Ovary (tissue), 9 donors: ENCODE measurements around the gene DOK1. TPM values are rescaled to one million over a fixed set of nuclear protein-coding genes. Genes with fewer than 3 reads are reported as not detected.

Source experiments
- DNase-seq, 5 donors: peaks; one replicate each; pipeline ENCODE4 v3.0.0-alpha.2; 2019 to 2020
- H3K27ac ChIP-seq, 2 donors: fragments of 200-600 bp; one replicate each; pipeline versions ENCODE4 v1.5.1 to v1.8.0; 2019 to 2022
- H3K27me3 ChIP-seq: fragments of 200-600 bp; one replicate; pipeline ENCODE4 v1.8.0; 2022
- H3K36me3 ChIP-seq: fragments of 200-600 bp; sonication (generic); one replicate; pipeline ENCODE4 v1.5.1; 2019
- H3K4me1 ChIP-seq: one replicate; pipeline ENCODE4 v1.8.1; 2013; ENCODE audit warnings: mild to moderate bottlenecking, moderate library complexity; ENCODE audit not compliant: insufficient read depth
- H3K4me3 ChIP-seq: fragments of 200-600 bp; sonication (generic); one replicate; pipeline ENCODE4 v1.5.1; 2017
- H3K9me3 ChIP-seq, 2 donors: fragments of 200-600 bp in 1 of 2; sonication (generic) in 1 of 2; one replicate each; pipeline versions ENCODE4 v1.5.1 to v1.8.1; 2013 to 2019; ENCODE audit warnings: mild to moderate bottlenecking in 1 of 2, moderate library complexity in 1 of 2
- CTCF ChIP-seq, 3 donors: fragments of 450-650 bp in 2 of 3; fragments of 200-600 bp in 1 of 3; IDR thresholded peaks; one replicate each; pipeline versions ENCODE4 v1.5.1 to v1.8.0; 2016 to 2022; ENCODE audit warnings: antibody characterized with exemption in 3 of 3, mild to moderate bottlenecking in 1 of 3
- EP300 ChIP-seq: sonication (generic); formaldehyde crosslinking; IDR thresholded peaks from one replicate; pipeline ENCODE4 v1.6.1; 2017; ENCODE audit warnings: antibody characterized with exemption
- POLR2A ChIP-seq: fragments of 450-650 bp; IDR thresholded peaks from one replicate; pipeline ENCODE4 v1.6.1; 2017; ENCODE audit warnings: antibody characterized with exemption, mild to moderate bottlenecking, moderate library complexity
- WGBS, 3 donors: extraction: QIAGEN DNeasy Blood & Tissue Kit in 1 of 3; methylation state at CpG; one replicate each; pipeline versions ENCODE4 v1.1.5 to v1.1.7; 2013 to 2017; 5-methylcytosine and 5-hydroxymethylcytosine counted together
- intact Hi-C, 4 donors: fragments of 100-400 bp; cut with DNase I; formaldehyde crosslinking; loops; one replicate each; pipeline versions ENCODE4 v1.11.0 to v1.15.1; 2022 to 2023
- polyA plus RNA-seq, 2 donors: library from polyadenylated mRNA; stranded (reverse); fragments of 200-250 nt in 1 of 2; fragments of 350-450 nt in 1 of 2; fragmentation: Illumina TruSeq in 1 of 2; extraction: RNeasy Lipid Tissue Mini Kit (QIAGEN cat#74804) in 1 of 2; gene quantifications; one replicate each; pipeline ENCODE4 v1.2.3, GENCODE V29; 2013 to 2014
- total RNA-seq, 7 donors: library from RNA; depleted of rRNA in 2 of 7; stranded (reverse); fragments of >200 nt in 2 of 7; fragmentation: NEBNext Ultra II Directional in 3 of 7; extraction: Animal tissue kit (Norgen Biotek cat#: 25700) in 3 of 7; gene quantifications; one replicate each; pipeline versions ENCODE4 v1.1.0 to v1.2.4, GENCODE V29; 2016 to 2023
- donor health status: DM: no; HTN: no; CAD: no; lungs with moderate emphysema.
- donor health status: DM: no; HTN: no; CAD: no.
- donor health status: Bipolar disorder and iron deficiency.
- donor health status: DM: yes; HTN: yes; CAD: no.
- donor health status: DM: no; HTN: no; CAD: no.
- donor health status: DM: yes; HTN: yes; CAD: no.

DOK1 gene
- total and polyA plus RNA-seq, 9 donors = 6.5 to 16.0 (median 12.9) TPM

GRCh38 chr2:74562126-74562775, 7.7 kb downstream of the DOK1 start:
- Histone ChIP-seq H3K4me3 (no peak overlapping the region), H3K27ac (no peak overlapping the region), H3K27me3 (no peaks in the 10 kb centered on the region), H3K36me3 (no peaks in the 10 kb centered on the region), H3K4me1 (no peaks in the 10 kb centered on the region), H3K9me3 (no peaks in the 10 kb centered on the region)
- intact Hi-C loops = no loop called here
- TF ChIP-seq EP300 (no peak), POLR2A (no peak), CTCF (IDR thresholded peaks at IDR 0.05) (no peak)
- 74 to 85% (median 74%) methylated on average over 7 of the region's 7 CpGs for WGBS, 3 donors
- DNase-seq = no peak

- intact Hi-C loops = no loop called here
- no peaks in the 10 kb centered on the region for H3K27me3 ChIP-seq
- 41 to 62% (median 59%) methylated on average over 5 of the region's 5 CpGs for WGBS, 3 donors
Measured at GRCh38 chr2:74564222-74564621, 9.7 kb downstream of the DOK1 start.

GRCh38 chr2:74566076-74566753, 11.7 kb downstream of the DOK1 start:
- intact Hi-C loops = no loop called here

More at GRCh38 chr2:74564222-74564621, 9.7 kb downstream of the DOK1 start:
- Histone ChIP-seq H3K27ac (no peak overlapping the region), H3K4me1 (no peaks in the 10 kb centered on the region), H3K9me3 (no peaks in the 10 kb centered on the region), H3K36me3 (no peaks in the 10 kb centered on the region), H3K4me3 (no peak overlapping the region)
- no peak for DNase-seq
- TF ChIP-seq POLR2A (no peak), CTCF (IDR thresholded peaks at IDR 0.05) (no peak), EP300 (no peak)

GRCh38 chr2:74566754-74567085, 12.2 kb downstream of the DOK1 start:
- Histone ChIP-seq H3K27me3 (no peaks in the 10 kb centered on the region), H3K4me3 (no peak overlapping the region), H3K9me3 (no peaks in the 10 kb centered on the region), H3K4me1 (no peaks in the 10 kb centered on the region), H3K36me3 (no peaks in the 10 kb centered on the region), H3K27ac (no peak overlapping the region)
- DNase-seq = no peak
- TF ChIP-seq POLR2A (no peak), EP300 (no peak)
- intact Hi-C loops = no loop called here

More at GRCh38 chr2:74566076-74566753, 11.7 kb downstream of the DOK1 start:
- Histone ChIP-seq H3K9me3 (no peaks in the 10 kb centered on the region), H3K4me3 (no peak overlapping the region), H3K36me3 (no peaks in the 10 kb centered on the region), H3K27ac (no peak overlapping the region), H3K27me3 (no peaks in the 10 kb centered on the region), H3K4me1 (no peaks in the 10 kb centered on the region)
- WGBS, 3 donors = 72 to 74% (median 73%) methylated on average over 7 of the region's 7 CpGs
- TF ChIP-seq EP300 (no peak), POLR2A (no peak), CTCF (IDR thresholded peaks at IDR 0.05) (no peak)
- DNase-seq = no peak

GRCh38 chr2:74567881-74568280, 13.4 kb downstream of the DOK1 start:
- no peaks in the 10 kb centered on the region for H3K36me3 ChIP-seq
- intact Hi-C loops = no loop called here
- DNase-seq = no peak
- H3K9me3 ChIP-seq = no peaks in the 10 kb centered on the region
- no peaks in the 10 kb centered on the region for H3K4me1 ChIP-seq
- H3K27me3 ChIP-seq = no peaks in the 10 kb centered on the region
- 72 to 82% (median 77%) methylated on average over 5 of the region's 5 CpGs for WGBS, 3 donors
- no peak overlapping the region for H3K27ac ChIP-seq
- H3K4me3 ChIP-seq = no peak overlapping the region
- TF ChIP-seq CTCF (IDR thresholded peaks at IDR 0.05) (no peak), POLR2A (no peak)
